WI38 (cell line): ENCODE measurements around the gene SCN3B.
A peak's percentile ranks its signal among the peaks of the same experiment; 100 is the strongest.

ENCODE experiments used
- H3K4me3 ChIP-seq: 2 replicates; pipeline ENCODE4 v1.5.1; 2011; ENCODE audit warnings: low read depth, mild to moderate bottlenecking, control low read depth, low read length
- TF ChIP-seq, protein P1 (sequence below): IDR thresholded peaks from 2 replicates; pipeline ENCODE4 v1.5.1; 2012; ENCODE audit warnings: low read depth, mild to moderate bottlenecking, control low read depth, low read length

SCN3B gene

DNA sequence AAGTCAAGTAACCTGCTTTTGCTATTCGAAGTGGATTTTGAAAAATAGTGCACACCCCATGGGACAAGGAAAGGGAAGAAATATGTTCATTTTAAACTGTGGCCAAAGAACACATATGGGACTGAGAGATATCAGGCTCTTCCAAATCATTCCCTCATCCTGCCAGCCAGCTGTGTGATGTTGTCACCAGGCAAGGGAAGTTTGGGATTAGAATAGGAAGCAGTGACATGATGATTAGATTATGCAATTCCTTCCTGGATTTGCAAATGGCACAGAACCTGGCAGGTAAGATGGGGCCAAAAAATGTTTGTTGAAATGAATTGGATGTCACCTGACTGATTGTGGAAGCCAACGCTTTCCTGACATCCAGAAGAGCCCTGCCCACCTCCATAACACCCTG lies 4.9 kb upstream of the SCN3B start:
- TF ChIP-seq, protein P1, sequence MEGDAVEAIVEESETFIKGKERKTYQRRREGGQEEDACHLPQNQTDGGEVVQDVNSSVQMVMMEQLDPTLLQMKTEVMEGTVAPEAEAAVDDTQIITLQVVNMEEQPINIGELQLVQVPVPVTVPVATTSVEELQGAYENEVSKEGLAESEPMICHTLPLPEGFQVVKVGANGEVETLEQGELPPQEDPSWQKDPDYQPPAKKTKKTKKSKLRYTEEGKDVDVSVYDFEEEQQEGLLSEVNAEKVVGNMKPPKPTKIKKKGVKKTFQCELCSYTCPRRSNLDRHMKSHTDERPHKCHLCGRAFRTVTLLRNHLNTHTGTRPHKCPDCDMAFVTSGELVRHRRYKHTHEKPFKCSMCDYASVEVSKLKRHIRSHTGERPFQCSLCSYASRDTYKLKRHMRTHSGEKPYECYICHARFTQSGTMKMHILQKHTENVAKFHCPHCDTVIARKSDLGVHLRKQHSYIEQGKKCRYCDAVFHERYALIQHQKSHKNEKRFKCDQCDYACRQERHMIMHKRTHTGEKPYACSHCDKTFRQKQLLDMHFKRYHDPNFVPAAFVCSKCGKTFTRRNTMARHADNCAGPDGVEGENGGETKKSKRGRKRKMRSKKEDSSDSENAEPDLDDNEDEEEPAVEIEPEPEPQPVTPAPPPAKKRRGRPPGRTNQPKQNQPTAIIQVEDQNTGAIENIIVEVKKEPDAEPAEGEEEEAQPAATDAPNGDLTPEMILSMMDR, result no peak
- H3K4me3 ChIP-seq, result no peak overlapping the region

- H3K4me3 ChIP-seq, result peak overlapping the region; percentile 56
- TF ChIP-seq, protein P1, result no peak
Measured at GRCh38 chr11:123653827-123654565, 428 bp downstream of the SCN3B start.

DNA sequence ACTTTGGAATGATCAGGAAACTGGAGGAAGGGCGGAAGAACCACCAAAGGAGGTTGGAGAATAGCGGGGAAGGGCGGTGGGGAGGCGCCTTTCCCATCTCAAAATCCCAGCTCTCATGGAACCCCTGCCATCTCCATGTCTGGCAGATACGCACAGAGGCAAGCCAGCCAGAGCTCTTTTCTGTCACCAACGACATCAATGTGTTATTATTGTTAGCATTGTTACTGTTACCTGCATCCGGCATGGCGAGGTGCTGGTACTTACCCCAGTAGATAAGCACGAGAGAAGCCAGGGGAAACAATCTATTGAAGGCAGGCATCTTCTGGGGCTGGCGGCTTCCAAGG lies 969 bp downstream of the SCN3B start:
- H3K4me3 ChIP-seq, result peak overlapping the region; percentile 56
- TF ChIP-seq, protein P1, result no peak

- no peak overlapping the region for H3K4me3 ChIP-seq
- TF ChIP-seq, protein P1, result no peak
Measured at GRCh38 chr11:123652599-123652998, 1.8 kb downstream of the SCN3B start.

DNA sequence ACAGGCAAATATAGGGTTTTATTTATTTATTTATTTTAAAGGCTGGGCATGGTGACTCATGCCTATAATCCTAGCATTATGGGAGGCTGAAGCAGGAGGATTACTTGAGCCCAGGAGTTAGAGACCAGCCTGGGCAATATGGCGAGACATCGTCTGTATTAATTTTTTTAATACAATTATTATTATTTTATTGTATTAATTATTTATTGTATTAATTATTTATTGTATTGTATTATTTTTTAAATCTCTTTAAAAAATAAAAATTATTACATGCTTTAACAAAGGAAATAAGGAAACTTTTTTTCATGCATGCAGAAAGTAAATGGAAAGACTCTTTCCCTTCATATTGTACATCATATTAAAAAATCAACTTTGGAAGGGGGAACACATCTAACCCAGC lies 3.5 kb downstream of the SCN3B start:
- H3K4me3 ChIP-seq, result no peak overlapping the region
- TF ChIP-seq, protein P1, result no peak

DNA sequence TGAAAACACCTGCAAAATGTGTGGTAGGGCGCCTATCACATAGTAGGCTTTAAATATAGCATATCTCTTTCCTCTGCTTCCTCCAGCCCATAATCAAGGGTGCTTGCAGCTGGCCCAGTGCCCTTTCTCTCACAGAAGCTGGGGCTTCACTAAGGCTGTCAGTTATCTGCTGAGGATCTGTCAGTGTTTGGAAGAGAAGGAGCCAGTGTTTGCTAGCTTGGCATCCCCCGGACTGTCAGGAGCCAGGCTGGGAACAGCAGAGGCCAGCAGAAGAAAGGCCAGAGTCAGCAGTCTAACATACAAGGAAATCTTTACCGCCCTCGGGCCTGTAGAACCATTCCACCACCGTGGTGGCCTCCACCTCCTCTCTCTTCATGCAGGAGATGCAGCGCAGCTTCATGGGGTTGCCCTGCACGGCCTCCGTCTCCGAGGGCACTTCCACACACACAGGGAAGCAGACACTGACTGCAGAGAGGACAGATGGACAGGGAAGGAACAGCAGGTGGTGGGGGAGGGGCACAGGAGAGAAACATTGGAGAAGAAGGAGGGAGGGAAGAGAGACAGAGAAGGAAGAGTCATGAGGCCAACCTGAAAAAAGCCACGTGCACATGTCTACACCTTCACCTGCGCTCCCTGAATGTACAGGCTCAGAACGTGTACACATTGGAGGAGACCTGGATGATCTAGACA lies 9.0 kb downstream of the SCN3B start:
- H3K4me3 ChIP-seq, result no peak overlapping the region
- TF ChIP-seq, protein P1, result no peak

DNA sequence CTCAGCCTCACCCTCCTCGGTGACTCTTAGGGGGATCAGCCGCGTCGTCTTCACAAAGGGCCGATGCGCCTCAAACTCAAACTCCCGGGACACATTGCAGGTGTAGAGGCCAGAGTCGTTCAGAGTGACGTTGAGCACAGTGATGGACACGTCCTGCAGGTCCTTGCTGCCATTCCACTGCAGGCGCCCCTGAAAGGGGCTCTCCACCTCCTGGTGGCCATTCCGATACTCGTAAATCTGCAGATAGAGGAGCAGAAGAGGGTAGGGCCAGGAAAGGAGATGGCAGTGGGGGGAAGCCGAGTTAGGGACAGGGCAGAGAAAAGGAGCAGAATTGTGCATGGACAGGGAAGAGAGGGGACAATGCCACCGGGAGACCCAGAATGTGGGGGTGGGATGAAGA lies 12.0 kb downstream of the SCN3B start:
- no peak overlapping the region for H3K4me3 ChIP-seq
- TF ChIP-seq, protein P1, result no peak
